Right lobe of liver (tissue), 4 donors: Measurements from ENCODE around the gene MISP.

Experiments used
- CTCF ChIP-seq, 4 donors: fragments of 200-600 bp in 3 of 4; fragments of 450-650 bp in 1 of 4; IDR thresholded peaks; one replicate each; pipeline versions ENCODE4 v1.5.1 to v1.8.0; 2016 to 2022; ENCODE audit warnings: antibody characterized with exemption in 4 of 4, mild to moderate bottlenecking in 2 of 4
- POLR2A ChIP-seq: fragments of 450-650 bp; IDR thresholded peaks from one replicate; pipeline ENCODE4 v1.6.1; 2017; ENCODE audit warnings: antibody characterized with exemption, mild to moderate bottlenecking
- donor health status: DM: no; HTN: no; CAD: no.
- donor health status: DM: no; HTN: no; CAD: no.
- donor health status: DM: no; HTN: yes; CAD: no.

- TF ChIP-seq POLR2A (no peak), CTCF (IDR thresholded peaks at IDR 0.05) (no peak)
Observed at GRCh38 chr19:782185-782877, 31.4 kb downstream of the MISP start.
